Loucy (cell line): ENCODE results near the gene NDFIP1.

Experiments
- H2AFZ ChIP-seq: fragments of 200-600 bp; sonication (generic); 2 replicates; pipeline ENCODE4 v1.6.0; 2016; ENCODE audit warnings: antibody characterized with exemption, mild to moderate bottlenecking, low read length, moderate library complexity
- H3F3A ChIP-seq: fragments of 200-600 bp; 2 replicates; pipeline ENCODE4 v1.6.0; 2016; ENCODE audit warnings: antibody characterized with exemption, low read depth, mild to moderate bottlenecking
- H3K27me3 ChIP-seq: fragments of 200-600 bp; sonication (generic); 2 replicates; pipeline ENCODE4 v1.6.1; 2014; ENCODE audit warnings: low read length, mild to moderate bottlenecking; ENCODE audit not compliant: insufficient read depth, poor library complexity, severe bottlenecking
- H3K36me3 ChIP-seq: fragments of 200-600 bp; sonication (generic); 2 replicates; pipeline ENCODE4 v1.6.1; 2016; ENCODE audit warnings: low read length; ENCODE audit not compliant: insufficient read depth
- H3K4me1 ChIP-seq: fragments of 200-600 bp; sonication (generic); 2 replicates; pipeline ENCODE4 v1.5.1; 2014; ENCODE audit warnings: low read length, mild to moderate bottlenecking; ENCODE audit not compliant: insufficient read depth, poor library complexity, severe bottlenecking
- H3K4me2 ChIP-seq: fragments of 200-600 bp; sonication (generic); 2 replicates; pipeline ENCODE4 v1.6.0; 2014; ENCODE audit warnings: antibody characterized with exemption, low read length, low read depth, mild to moderate bottlenecking; ENCODE audit not compliant: poor library complexity, severe bottlenecking
- H3K4me3 ChIP-seq: fragments of 200-600 bp; sonication (generic); 2 replicates; pipeline ENCODE4 v1.5.1; 2014; ENCODE audit warnings: low read length, mild to moderate bottlenecking, mixed read lengths; ENCODE audit not compliant: poor library complexity, severe bottlenecking
- H3K79me2 ChIP-seq: fragments of 200-600 bp; sonication (generic); 2 replicates; pipeline ENCODE4 v1.6.1; 2014; ENCODE audit warnings: low read length; ENCODE audit not compliant: insufficient read depth
- H3K9ac ChIP-seq: fragments of 200-600 bp; sonication (generic); 2 replicates; pipeline ENCODE4 v1.6.0; 2014; ENCODE audit warnings: mild to moderate bottlenecking, low read depth, low read length, moderate library complexity; ENCODE audit not compliant: poor library complexity, severe bottlenecking
- H3K9me2 ChIP-seq: fragments of 200-600 bp; sonication (generic); replicated peaks from 2 replicates; pipeline ENCODE4 v1.6.1; 2016; ENCODE audit warnings: low read depth, low read length, mixed read lengths
- H3K9me3 ChIP-seq: fragments of 200-600 bp; sonication (generic); 2 replicates; pipeline ENCODE4 v1.6.1; 2014; ENCODE audit warnings: mild to moderate bottlenecking, antibody characterized with exemption, low read length, low read depth; ENCODE audit not compliant: insufficient read depth
- H4K20me1 ChIP-seq: fragments of 200-600 bp; sonication (generic); 2 replicates; pipeline ENCODE4 v1.6.0; 2014; ENCODE audit warnings: antibody characterized with exemption, low read length, mild to moderate bottlenecking; ENCODE audit not compliant: insufficient read depth, poor library complexity, severe bottlenecking
- CTCF ChIP-seq: fragments of 200-600 bp; sonication (generic); conservative IDR thresholded peaks from 2 replicates; pipeline ENCODE4 v1.5.1; 2014; ENCODE audit warnings: mild to moderate bottlenecking, antibody characterized with exemption, low read length
- EZH2phosphoT487 ChIP-seq: fragments of 200-600 bp; IDR thresholded peaks from 2 replicates; pipeline ENCODE4 v1.6.1; 2018; ENCODE audit warnings: antibody characterized with exemption, mild to moderate bottlenecking, moderate library complexity, borderline replicate concordance

The NDFIP1 gene

GRCh38 chr5:142125378-142125777 lies 16.8 kb downstream of the NDFIP1 start:
- H3K79me2 ChIP-seq: peaks cover 87% of the 10 kb centered on the region
- no peaks in the 10 kb centered on the region for H3K36me3 ChIP-seq
- H3K9me2 ChIP-seq: no peaks in the 10 kb centered on the region
- no peak overlapping the region for H2AFZ ChIP-seq
- no peak overlapping the region for H3K9ac ChIP-seq
- H3K4me1 ChIP-seq: peaks cover 48% of the 10 kb centered on the region
- no peaks in the 10 kb centered on the region for H3K27me3 ChIP-seq
- TF ChIP-seq EZH2phosphoT487 (no peak), CTCF (no peak)
- H3K9me3 ChIP-seq: peaks cover 3% of the 10 kb centered on the region; the same call in 1 of the 2 replicates
- H3K4me2 ChIP-seq: no peak overlapping the region
- peaks cover 4% of the 10 kb centered on the region for H4K20me1 ChIP-seq
- no peak overlapping the region for H3K4me3 ChIP-seq
- H3F3A ChIP-seq: 0 out of 2 replicates have a peak, but pooled peaks cover 3% of the 10 kb centered on the region

- H2AFZ ChIP-seq: no peak overlapping the region
- H3K9me3 ChIP-seq: peaks cover 3% of the 10 kb centered on the region; the same call in 1 of the 2 replicates
- no peaks in the 10 kb centered on the region for H3K27me3 ChIP-seq
- no peak overlapping the region for H3K4me3 ChIP-seq
- H3K36me3 ChIP-seq: no peaks in the 10 kb centered on the region
- no peak overlapping the region for H3K4me2 ChIP-seq
- peaks cover 93% of the 10 kb centered on the region for H3K79me2 ChIP-seq
- TF ChIP-seq EZH2phosphoT487 (no peak), CTCF (no peak)
- peaks cover 42% of the 10 kb centered on the region for H3K4me1 ChIP-seq
- H3F3A ChIP-seq: 0 out of 2 replicates have a peak, but pooled peaks cover 2% of the 10 kb centered on the region
- H3K9ac ChIP-seq: no peak overlapping the region
- no peaks in the 10 kb centered on the region for H3K9me2 ChIP-seq
- H4K20me1 ChIP-seq: peaks cover 4% of the 10 kb centered on the region
These were observed 17.4 kb downstream of the NDFIP1 start for GRCh38 chr5:142125963-142126362.

- Histone ChIP-seq H3K9me2 (no peaks in the 10 kb centered on the region), H3K27me3 (no peaks in the 10 kb centered on the region), H3K9me3 (peaks cover 3% of the 10 kb centered on the region; the same call in 1 of the 2 replicates), H3K9ac (peak overlapping the region; percentile 21), H3K79me2 (peaks cover 73% of the 10 kb centered on the region), H3K4me1 (peaks cover 24% of the 10 kb centered on the region), H3K4me3 (peak overlapping the region; percentile 24), H2AFZ (no peak overlapping the region), H3K4me2 (peak overlapping the region; percentile 61), H3F3A (no peaks in the 10 kb centered on the region), H4K20me1 (peaks cover 4% of the 10 kb centered on the region), H3K36me3 (peaks cover 22% of the 10 kb centered on the region; the same call in 1 of the 2 replicates)
- no peak for TF ChIP-seq CTCF
- TF ChIP-seq EZH2phosphoT487: no peak
These were observed 20.2 kb downstream of the NDFIP1 start for GRCh38 chr5:142128675-142129208.
